Heart left ventricle (tissue), 13 donors: ENCODE results near the gene KCNJ2.

ENCODE experiments used
- POLR2A ChIP-seq, 2 donors: fragments of 450-650 bp; IDR thresholded peaks; one replicate each; pipeline ENCODE4 v1.6.1; 2017; ENCODE audit warnings: antibody characterized with exemption in 2 of 2, mild to moderate bottlenecking in 2 of 2, moderate library complexity in 2 of 2
- TF ChIP-seq, protein P1 (sequence below), 12 donors: fragments of 200-600 bp; sonication (generic) in 4 of 12; IDR thresholded peaks; one replicate each; pipeline versions ENCODE4 v1.5.0 to v1.8.0; 2018 to 2022; ENCODE audit warnings: antibody characterized with exemption in 12 of 12, mild to moderate bottlenecking in 5 of 12
- donor health status: ischemic (EF 13 %, LVEDD 7.1; RV severe dilation, severe dysfunction).
- donor health status: DM: no; HTN: yes; CAD: no.
- donor health status: DM: no; HTN: no; CAD: no.
- donor health status: ischemic (EF 25% LVEDD 6.9; RV normal size, moderate dysfunction).
- donor health status: ischemic (EF 25% LVEDD 5.7; RV mildly dilated, moderate dysfunction).
- donor health status: ischemic (EF 35%, LVEDD 5.7; RV mildly dilated, moderate dysfunction).
- donor health status: nonischemic (EF 11% LVEDD 7.7; RV severe dilation, severe dysfunction).
- donor health status: DM: yes; HTN: yes; CAD: no.
- donor health status: PGD.
- donor health status: ischemic (EF 29% LVEDD 5.4; RV normal size, mild dysfunction).
- donor health status: nonischemic (EF 23%, LVEDD 6.1; RV moderate dilation, normal function).

DNA sequence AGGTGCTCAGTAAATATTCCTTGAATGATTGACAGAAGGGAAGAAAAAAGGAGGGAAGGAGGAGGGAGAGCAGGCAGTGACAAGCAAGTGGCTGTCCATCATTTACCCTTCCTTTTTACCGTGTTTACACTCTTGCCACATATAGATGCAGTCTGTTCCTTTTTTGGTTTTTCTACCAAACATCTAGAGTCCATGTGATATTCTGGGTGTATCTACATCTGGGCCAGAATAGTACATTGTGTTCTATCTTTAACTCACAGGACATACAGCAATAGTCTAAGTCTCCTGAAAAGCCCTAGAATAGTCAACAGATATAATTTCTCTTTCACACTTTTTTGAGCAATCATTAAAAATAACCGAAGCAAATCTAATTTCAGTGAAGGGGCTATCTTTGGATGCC lies 33.5 kb downstream of the KCNJ2 start:
- TF ChIP-seq POLR2A (IDR thresholded peaks at IDR 0.05), result no peak
- TF ChIP-seq, protein P1, sequence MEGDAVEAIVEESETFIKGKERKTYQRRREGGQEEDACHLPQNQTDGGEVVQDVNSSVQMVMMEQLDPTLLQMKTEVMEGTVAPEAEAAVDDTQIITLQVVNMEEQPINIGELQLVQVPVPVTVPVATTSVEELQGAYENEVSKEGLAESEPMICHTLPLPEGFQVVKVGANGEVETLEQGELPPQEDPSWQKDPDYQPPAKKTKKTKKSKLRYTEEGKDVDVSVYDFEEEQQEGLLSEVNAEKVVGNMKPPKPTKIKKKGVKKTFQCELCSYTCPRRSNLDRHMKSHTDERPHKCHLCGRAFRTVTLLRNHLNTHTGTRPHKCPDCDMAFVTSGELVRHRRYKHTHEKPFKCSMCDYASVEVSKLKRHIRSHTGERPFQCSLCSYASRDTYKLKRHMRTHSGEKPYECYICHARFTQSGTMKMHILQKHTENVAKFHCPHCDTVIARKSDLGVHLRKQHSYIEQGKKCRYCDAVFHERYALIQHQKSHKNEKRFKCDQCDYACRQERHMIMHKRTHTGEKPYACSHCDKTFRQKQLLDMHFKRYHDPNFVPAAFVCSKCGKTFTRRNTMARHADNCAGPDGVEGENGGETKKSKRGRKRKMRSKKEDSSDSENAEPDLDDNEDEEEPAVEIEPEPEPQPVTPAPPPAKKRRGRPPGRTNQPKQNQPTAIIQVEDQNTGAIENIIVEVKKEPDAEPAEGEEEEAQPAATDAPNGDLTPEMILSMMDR (IDR thresholded peaks at IDR 0.05), result no peak
